Mucosa of descending colon (tissue), 3 donors: Measurements from ENCODE around the gene RBM33. TPM values are rescaled to one million over a fixed set of nuclear protein-coding genes. Genes with fewer than 3 reads are reported as not detected.

Experiments used
- ATAC-seq: fragments of 200-7000 bp; cut with Tn5 transposase; one replicate; pipeline ENCODE4 v1.9.1; 2020; ENCODE audit warnings: mild to moderate bottlenecking, moderate library complexity
- DNase-seq, 3 donors: peaks; one replicate each; pipeline ENCODE4 v3.0.0-alpha.2; 2020
- H3K36me3 ChIP-seq: fragments of 200-600 bp; one replicate; pipeline ENCODE4 v1.8.0; 2021; ENCODE audit warnings: low read depth, mild to moderate bottlenecking
- H3K4me1 ChIP-seq: fragments of 200-600 bp; one replicate; pipeline ENCODE4 v1.8.0; 2021; ENCODE audit warnings: low read depth, mild to moderate bottlenecking
- H3K4me3 ChIP-seq: fragments of 200-600 bp; one replicate; pipeline ENCODE4 v1.8.0; 2021; ENCODE audit warnings: mild to moderate bottlenecking
- H3K9me3 ChIP-seq: fragments of 200-600 bp; one replicate; pipeline ENCODE4 v1.8.0; 2021; ENCODE audit warnings: mild to moderate bottlenecking
- CTCF ChIP-seq: fragments of 200-600 bp; IDR thresholded peaks from one replicate; pipeline ENCODE4 v1.8.0; 2022; ENCODE audit warnings: antibody characterized with exemption, mild to moderate bottlenecking
- intact Hi-C, 2 donors: fragments of 100-400 bp; cut with DNase I in 1 of 2; cut with micrococcal nuclease in 1 of 2; formaldehyde crosslinking; loops; one replicate each; pipeline versions ENCODE4 v1.11.0 to v1.11.1; 2022; cut with DNase I, micrococcal nuclease
- total RNA-seq, 3 donors: library from RNA; stranded (reverse); fragmentation: NEBNext Ultra II Directional in 2 of 3; extraction: Animal tissue kit (Norgen Biotek cat#: 25700) in 2 of 3; gene quantifications; one replicate each; pipeline versions ENCODE4 v1.2.1 to v1.2.4, GENCODE V29; 2021 to 2023
- donor health status: DM: no; HTN: no; CAD: no; lungs with moderate emphysema.
- donor health status: DM: no; HTN: no; CAD: no.
- donor health status: DM: no; HTN: yes; CAD: no.

RBM33 gene
- total RNA-seq, 3 donors from 2014 or later = 59.9 to 75.8 (median 69.8) TPM

GRCh38 chr7:155766386-155766785 is 121.9 kb downstream of the RBM33 start:
- no peak for TF ChIP-seq CTCF
- Histone ChIP-seq H3K4me1 (no peaks in the 10 kb centered on the region), H3K4me3 (no peak overlapping the region), H3K36me3 (peaks cover 10% of the 10 kb centered on the region), H3K9me3 (no peaks in the 10 kb centered on the region)
- ATAC-seq = no peak
- intact Hi-C loops = loop anchor here (10.0 kb wide), 2 partner anchors 162 to 172 kb away; no protein-coding TSS in a partner anchor
- no peak for DNase-seq

GRCh38 chr7:155766966-155767916 is 122.8 kb downstream of the RBM33 start:
- H3K4me3 ChIP-seq = no peak overlapping the region
- no peak for TF ChIP-seq CTCF
- no peaks in the 10 kb centered on the region for H3K9me3 ChIP-seq
- intact Hi-C loops = loop anchor here (10.0 kb wide), 2 partner anchors 162 to 172 kb away; no protein-coding TSS in a partner anchor
- no peaks in the 10 kb centered on the region for H3K4me1 ChIP-seq
- peaks cover 10% of the 10 kb centered on the region for H3K36me3 ChIP-seq
- DNase-seq (no peak), ATAC-seq (no peak)

GRCh38 chr7:155769701-155770100 is 125.2 kb downstream of the RBM33 start:
- ATAC-seq = no peak
- no peak for DNase-seq
- H3K4me3 ChIP-seq = no peak overlapping the region
- intact Hi-C loops = loop anchor here (10.0 kb wide), 2 partner anchors 165 to 175 kb away; no protein-coding TSS in a partner anchor
- H3K4me1 ChIP-seq = no peaks in the 10 kb centered on the region
- no peak for TF ChIP-seq CTCF
- H3K36me3 ChIP-seq = peaks cover 9% of the 10 kb centered on the region
- no peaks in the 10 kb centered on the region for H3K9me3 ChIP-seq

- ATAC-seq = no peak
- Histone ChIP-seq H3K4me3 (no peak overlapping the region), H3K36me3 (peaks cover 4% of the 10 kb centered on the region), H3K9me3 (no peaks in the 10 kb centered on the region), H3K4me1 (no peaks in the 10 kb centered on the region)
- DNase-seq = no peak
- intact Hi-C loops = no loop called here
- TF ChIP-seq CTCF = no peak
Measured at GRCh38 chr7:155770241-155770640, 125.8 kb downstream of the RBM33 start.

- Histone ChIP-seq H3K4me3 (no peak overlapping the region), H3K4me1 (no peaks in the 10 kb centered on the region), H3K9me3 (no peaks in the 10 kb centered on the region), H3K36me3 (no peaks in the 10 kb centered on the region)
- ATAC-seq (no peak), DNase-seq (no peak)
- no peak for TF ChIP-seq CTCF
- intact Hi-C loops = no loop called here
Measured at GRCh38 chr7:155773531-155773930, 129.1 kb downstream of the RBM33 start.
